Measurements from ENCODE around the gene CFAP161.

Gene CFAP161

DNA sequence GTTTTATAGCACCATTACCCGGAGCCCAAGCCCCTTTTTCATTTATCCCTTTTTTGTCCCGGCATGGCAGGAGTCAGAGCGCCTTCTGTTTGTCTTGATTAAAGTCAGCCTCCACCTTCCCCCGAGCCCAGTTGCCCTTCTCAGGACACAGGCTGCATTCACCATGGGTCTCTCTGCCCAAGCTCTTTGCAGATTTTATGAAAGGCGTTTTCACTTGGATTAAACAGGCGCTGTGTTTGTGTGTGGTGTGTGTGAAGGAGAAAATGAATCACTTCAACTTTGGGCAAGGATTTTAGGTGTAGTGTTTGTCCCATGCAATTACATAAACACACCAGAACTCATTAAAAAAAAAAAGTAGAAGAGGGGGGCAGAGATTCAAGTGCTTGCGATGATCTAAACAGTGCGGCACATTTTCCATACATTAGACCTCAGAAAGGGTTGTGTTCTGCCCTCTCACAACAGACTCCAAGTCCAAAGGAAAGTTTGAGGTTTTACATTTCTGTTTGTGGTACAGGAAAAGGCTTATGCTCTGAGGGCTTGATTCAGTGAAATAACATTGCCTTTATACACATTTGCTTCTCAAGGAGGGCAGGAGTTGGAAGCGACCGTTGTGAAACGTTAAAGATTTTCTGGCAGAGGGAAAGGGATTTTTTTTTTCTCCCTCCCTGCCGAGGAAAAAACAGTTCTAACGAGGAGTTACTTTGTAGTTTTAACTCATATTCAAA, 48.1 kb downstream of the CFAP161 start:
- no peaks in the 10 kb centered on the region for H3K36me3 Mint-ChIP-seq
- no peak for DNase-seq (ENCODE audit: low spot score in 2 of 2)
- no peaks in the 10 kb centered on the region for H3K9me3 Mint-ChIP-seq

DNA sequence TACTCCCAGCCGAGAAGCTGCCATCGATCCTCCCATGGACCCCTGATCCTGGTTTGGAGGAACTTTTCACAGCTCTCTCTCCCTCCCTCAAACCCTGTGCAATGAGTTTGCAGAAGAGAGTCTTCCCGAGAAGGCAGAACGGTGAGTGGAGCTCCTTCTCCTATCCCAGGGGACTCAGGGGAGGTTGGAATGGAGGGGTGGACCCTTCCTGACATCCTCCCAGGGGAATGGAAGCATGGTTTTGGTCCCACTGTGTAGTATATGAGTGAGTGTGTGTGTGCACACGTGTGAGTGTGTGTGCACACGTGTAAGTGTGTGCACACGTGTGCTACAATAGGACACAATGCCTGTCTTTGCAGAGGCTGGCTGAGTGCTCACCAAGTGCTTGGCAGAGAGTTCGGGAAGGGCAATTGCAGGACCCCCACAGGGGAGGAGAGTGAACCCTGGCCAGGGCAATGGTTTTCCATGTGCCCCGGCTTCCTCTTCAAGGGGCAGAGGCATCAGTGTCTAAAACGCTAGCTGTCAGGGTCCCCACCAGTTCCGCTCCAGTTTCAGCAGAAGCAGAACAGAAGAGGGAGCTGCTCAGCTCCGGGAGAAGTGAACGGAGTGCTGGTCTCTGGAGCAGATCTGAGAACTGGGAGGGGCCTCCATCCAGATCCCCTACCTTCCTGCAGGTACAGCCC, 48.8 kb downstream of the CFAP161 start:
- no peak for ATAC-seq
- Mint-ChIP-seq H3K36me3 (no peaks in the 10 kb centered on the region), H3K4me1 (no peaks in the 10 kb centered on the region), H3K9me3 (no peaks in the 10 kb centered on the region), H3K27ac (no peak overlapping the region), H3K4me3 (no peak overlapping the region)
- no peak for DNase-seq (ENCODE audit: low spot score in 2 of 2)

More for the DNA sequence above, 48.1 kb downstream of the CFAP161 start:
- ATAC-seq: no peak
- no peaks in the 10 kb centered on the region for H3K4me1 Mint-ChIP-seq
- no peak overlapping the region for H3K27ac Mint-ChIP-seq
- H3K4me3 Mint-ChIP-seq: no peak overlapping the region

DNA sequence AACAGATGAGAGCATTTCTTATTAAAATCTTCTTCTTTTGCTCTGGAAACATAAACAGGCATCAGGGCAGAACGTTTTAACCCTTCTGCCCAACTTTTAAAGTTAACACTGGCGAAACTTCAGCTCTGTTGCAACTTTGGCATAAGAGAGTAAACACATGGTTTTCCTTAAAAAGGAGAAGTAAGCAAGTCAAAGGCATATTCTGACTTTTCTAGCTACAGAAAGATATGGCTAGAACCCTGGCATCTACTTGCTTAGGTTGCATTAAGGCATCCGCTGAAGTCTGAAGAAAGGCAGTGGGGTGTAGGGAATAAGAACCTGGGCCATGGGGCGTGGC, 49.3 kb downstream of the CFAP161 start:
- no peaks in the 10 kb centered on the region for H3K4me1 Mint-ChIP-seq
- ATAC-seq (no peak), DNase-seq (ENCODE audit: low spot score in 2 of 2) (no peak)
- H3K9me3 Mint-ChIP-seq: no peaks in the 10 kb centered on the region
- no peak overlapping the region for H3K27ac Mint-ChIP-seq
- no peak overlapping the region for H3K4me3 Mint-ChIP-seq
- H3K36me3 Mint-ChIP-seq: no peaks in the 10 kb centered on the region

DNA sequence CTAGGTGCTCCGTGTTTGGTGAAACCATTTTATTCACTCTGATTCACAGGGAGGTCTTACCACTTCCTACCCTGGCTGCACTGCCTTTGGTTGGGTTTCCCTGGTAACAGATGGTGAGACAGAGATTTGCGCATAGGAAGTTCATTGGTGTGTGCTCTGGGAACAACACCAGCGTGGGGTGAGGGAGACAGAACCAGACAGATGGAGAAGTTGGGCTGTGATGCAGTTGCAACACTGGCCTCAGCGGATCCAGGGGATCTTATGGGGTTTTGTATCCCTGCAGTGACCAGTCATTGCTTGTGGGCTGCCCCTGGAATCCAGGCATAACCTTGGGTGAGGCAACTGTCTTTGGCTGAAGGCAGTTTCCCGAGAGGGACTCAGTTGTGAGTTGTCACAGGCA, 50.1 kb downstream of the CFAP161 start:
- H3K36me3 Mint-ChIP-seq: no peaks in the 10 kb centered on the region
- H3K4me3 Mint-ChIP-seq: no peak overlapping the region
- no peak overlapping the region for H3K27ac Mint-ChIP-seq
- no peak for ATAC-seq
- no peaks in the 10 kb centered on the region for H3K4me1 Mint-ChIP-seq
- no peak for DNase-seq (ENCODE audit: low spot score in 2 of 2)
- no peaks in the 10 kb centered on the region for H3K9me3 Mint-ChIP-seq

DNA sequence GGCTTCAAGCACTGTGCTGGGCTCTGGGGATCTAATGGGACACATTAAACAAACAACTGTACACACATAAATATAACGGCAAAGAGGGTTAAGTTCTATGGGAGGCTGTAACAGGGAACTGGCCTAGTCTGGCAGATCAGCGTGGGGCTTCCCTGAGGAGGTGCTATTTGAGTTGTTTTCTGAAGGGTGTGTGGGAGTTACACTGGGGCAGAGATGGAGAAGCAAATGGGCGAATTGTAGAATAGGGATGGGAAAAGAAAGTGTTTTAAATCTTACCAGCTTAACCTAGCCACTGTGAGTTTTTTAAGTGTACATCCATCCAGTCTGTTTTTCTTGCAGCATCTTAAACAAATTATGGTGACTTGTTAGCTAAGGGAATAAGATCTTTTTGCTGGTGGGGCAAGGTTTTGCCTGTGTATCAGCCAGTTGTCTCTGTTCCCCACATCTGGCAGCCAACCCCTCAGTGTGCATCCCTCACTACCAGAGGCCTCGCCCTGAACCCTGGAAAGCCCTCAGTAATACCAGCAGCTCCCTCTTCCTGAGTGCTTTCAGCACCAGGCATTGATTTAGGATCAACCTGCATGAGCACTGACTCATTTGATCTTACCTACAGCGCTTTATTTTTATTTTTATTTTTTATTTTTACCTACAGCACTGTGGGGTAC, 51.7 kb downstream of the CFAP161 start:
- Mint-ChIP-seq H3K4me1 (no peaks in the 10 kb centered on the region), H3K9me3 (no peaks in the 10 kb centered on the region), H3K4me3 (no peak overlapping the region), H3K36me3 (no peaks in the 10 kb centered on the region), H3K27ac (no peak overlapping the region)
- DNase-seq (ENCODE audit: low spot score in 2 of 2) (no peak), ATAC-seq (no peak)

DNA sequence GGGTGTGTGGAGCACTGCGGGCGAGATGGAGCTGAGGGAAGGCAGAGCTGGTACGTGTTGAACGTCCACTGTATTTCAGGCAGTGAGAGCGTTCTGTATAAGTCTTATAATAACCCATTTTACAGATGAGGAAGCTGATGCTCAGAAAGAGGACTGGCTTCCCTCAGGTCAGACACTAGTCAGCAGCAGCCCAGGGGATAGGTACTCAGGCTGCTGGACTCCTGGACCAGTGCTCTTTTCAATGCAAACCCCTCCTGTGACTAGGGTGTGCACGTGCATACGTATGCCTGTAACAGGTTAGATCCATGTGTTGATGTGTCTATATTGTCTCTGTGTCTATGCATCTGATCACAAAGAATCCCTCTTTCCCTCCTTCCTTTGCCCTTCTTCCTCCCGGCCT, 54.3 kb downstream of the CFAP161 start:
- H3K4me3 Mint-ChIP-seq: no peak overlapping the region
- H3K36me3 Mint-ChIP-seq: no peaks in the 10 kb centered on the region
- H3K4me1 Mint-ChIP-seq: no peaks in the 10 kb centered on the region
- no peak overlapping the region for H3K27ac Mint-ChIP-seq
- ATAC-seq (no peak), DNase-seq (ENCODE audit: low spot score in 2 of 2) (no peak)
- no peaks in the 10 kb centered on the region for H3K9me3 Mint-ChIP-seq

DNA sequence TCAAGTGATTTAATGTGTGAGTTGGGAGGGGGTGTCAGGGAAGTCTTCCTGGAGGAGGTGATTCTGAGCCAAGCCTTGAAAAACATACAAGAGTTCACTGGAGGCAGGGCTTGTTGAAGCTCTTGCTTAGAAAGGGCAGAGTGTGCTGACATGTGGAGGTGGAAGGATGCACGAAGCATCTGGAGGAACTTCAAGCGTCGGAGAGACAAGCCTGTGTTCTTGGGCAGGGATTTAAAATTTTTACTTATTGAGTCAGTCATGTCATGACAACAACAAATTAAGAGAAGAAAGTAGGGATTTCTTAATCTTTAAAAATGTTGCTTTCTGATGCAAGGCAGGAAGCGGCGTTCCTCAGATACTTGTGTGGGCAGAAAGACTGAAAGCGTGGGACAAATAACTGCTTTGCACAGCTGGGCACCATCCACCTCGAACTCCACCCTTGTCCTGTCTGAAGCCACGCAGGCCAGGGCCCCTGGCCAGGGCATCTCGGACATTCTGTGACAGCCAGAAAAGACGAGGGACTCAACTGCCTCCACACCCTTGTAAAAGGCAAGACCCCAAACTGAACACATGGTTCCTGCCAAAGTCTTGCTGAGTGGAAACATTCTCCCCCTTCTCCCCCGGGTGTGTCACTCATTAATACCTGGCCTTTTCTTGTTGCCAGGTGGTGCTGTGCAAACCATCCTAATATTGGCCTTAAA, 55.7 kb downstream of the CFAP161 start:
- no peak overlapping the region for H3K27ac Mint-ChIP-seq
- H3K9me3 Mint-ChIP-seq: no peaks in the 10 kb centered on the region
- DNase-seq (ENCODE audit: low spot score in 2 of 2) (no peak), ATAC-seq (no peak)
- H3K36me3 Mint-ChIP-seq: no peaks in the 10 kb centered on the region
- H3K4me3 Mint-ChIP-seq: no peak overlapping the region
- H3K4me1 Mint-ChIP-seq: no peaks in the 10 kb centered on the region

DNA sequence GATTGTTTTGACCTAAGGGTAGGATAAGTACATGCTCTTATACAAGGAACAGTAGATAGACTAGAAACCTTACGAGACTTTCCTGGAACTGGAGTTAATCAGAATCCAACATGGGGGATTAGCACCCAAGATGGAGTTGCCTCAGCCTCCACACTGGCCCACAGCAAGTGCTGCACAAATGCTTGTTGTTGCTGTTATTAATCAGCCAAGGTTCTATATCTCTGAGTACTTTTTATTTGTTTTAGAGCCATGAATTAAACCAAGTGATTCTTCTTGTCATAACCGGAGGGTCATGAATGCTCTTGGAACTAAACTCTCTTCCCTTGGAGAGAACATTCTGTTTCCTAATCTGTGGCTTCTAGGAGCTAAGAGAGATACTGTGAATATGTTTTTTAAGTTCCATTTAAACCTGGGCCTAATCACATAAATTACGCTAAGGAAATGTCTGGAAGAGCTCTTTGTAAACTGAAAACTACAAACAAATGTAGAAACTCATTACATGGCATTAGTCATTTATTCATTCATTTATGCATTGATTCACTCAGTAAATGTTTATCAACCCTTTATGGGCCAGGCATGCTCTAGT, 56.9 kb downstream of the CFAP161 start:
- no peak overlapping the region for H3K4me3 Mint-ChIP-seq
- no peaks in the 10 kb centered on the region for H3K4me1 Mint-ChIP-seq
- H3K9me3 Mint-ChIP-seq: no peaks in the 10 kb centered on the region
- H3K36me3 Mint-ChIP-seq: no peaks in the 10 kb centered on the region
- no peak overlapping the region for H3K27ac Mint-ChIP-seq
- DNase-seq (ENCODE audit: low spot score in 2 of 2) (no peak), ATAC-seq (no peak)

DNA sequence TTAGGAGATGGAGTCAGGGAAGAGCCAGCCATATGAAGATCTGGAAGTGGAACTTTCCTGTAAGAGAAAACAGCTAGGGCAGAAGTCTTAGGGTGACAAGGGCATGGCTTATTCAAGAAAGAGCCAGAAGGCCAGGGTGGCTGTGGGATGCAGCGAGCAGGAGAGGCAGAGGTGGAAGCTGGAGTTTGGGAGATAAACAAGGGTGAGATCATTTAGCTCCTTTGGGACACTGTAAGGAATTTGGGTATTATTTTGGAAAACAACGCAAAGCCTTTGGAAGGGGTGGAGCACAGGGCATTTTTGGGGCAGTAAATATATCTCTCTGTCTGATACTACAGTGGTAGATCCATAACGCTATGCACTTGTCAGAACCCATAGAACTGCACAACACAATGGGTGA, 57.6 kb downstream of the CFAP161 start:
- no peak overlapping the region for H3K4me3 Mint-ChIP-seq
- no peaks in the 10 kb centered on the region for H3K4me1 Mint-ChIP-seq
- no peak overlapping the region for H3K27ac Mint-ChIP-seq
- no peaks in the 10 kb centered on the region for H3K36me3 Mint-ChIP-seq
- DNase-seq (ENCODE audit: low spot score in 2 of 2) (no peak), ATAC-seq (no peak)
- H3K9me3 Mint-ChIP-seq: no peaks in the 10 kb centered on the region

DNA sequence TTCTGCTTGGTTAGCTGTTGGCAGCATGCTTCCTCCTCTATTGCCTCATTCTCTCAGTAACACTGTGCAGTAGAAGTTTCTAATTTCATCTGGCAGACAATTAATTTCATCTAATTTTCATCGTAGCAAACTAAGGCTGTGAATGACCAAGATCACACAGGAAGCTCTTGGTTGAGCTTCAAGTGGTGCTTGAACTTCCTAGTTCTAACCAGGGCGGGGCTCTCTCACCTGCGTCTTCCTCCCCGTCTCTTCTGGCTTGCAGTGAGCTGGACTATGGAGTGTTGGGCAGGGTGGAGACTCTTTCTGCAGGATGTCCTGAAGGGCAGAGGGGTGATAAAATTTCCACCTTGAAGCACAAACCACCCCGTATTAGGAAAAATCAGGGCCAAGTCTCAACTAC, 60.7 kb downstream of the CFAP161 start:
- Mint-ChIP-seq H3K36me3 (no peaks in the 10 kb centered on the region), H3K4me1 (no peaks in the 10 kb centered on the region), H3K9me3 (no peaks in the 10 kb centered on the region), H3K27ac (no peak overlapping the region), H3K4me3 (no peak overlapping the region)
- no peak for DNase-seq (ENCODE audit: low spot score in 2 of 2)
- ATAC-seq: no peak

DNA sequence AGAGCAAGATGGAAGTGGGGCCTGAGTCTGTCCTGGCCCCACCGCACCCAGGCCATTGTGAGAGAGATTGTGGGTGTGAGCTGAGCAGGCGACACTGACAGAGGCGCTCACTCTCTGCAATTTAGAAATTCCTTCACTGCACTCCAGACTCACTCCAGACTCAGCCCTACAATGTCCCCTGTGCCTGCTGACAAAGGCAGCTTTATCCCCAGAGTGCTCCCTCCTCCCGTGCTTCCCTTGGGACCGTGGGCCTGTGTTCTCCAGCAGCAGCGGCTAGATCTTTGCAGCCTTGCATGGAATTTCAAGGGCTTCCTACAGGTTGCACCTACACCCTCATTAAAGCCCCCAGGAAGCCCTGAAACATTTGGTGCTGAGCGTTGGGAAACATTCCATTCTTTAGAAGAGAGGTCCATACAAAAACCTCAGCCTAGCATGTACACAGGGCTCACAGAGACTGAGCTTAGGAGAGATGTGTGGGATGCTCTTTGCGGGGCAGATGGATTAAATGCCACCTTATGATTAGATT, 61.3 kb downstream of the CFAP161 start:
- ATAC-seq (peak; percentile 26), DNase-seq (ENCODE audit: low spot score in 2 of 2) (no peak)
- no peak overlapping the region for H3K4me3 Mint-ChIP-seq
- no peak overlapping the region for H3K27ac Mint-ChIP-seq
- H3K4me1 Mint-ChIP-seq: no peaks in the 10 kb centered on the region
- no peaks in the 10 kb centered on the region for H3K9me3 Mint-ChIP-seq
- H3K36me3 Mint-ChIP-seq: no peaks in the 10 kb centered on the region

DNA sequence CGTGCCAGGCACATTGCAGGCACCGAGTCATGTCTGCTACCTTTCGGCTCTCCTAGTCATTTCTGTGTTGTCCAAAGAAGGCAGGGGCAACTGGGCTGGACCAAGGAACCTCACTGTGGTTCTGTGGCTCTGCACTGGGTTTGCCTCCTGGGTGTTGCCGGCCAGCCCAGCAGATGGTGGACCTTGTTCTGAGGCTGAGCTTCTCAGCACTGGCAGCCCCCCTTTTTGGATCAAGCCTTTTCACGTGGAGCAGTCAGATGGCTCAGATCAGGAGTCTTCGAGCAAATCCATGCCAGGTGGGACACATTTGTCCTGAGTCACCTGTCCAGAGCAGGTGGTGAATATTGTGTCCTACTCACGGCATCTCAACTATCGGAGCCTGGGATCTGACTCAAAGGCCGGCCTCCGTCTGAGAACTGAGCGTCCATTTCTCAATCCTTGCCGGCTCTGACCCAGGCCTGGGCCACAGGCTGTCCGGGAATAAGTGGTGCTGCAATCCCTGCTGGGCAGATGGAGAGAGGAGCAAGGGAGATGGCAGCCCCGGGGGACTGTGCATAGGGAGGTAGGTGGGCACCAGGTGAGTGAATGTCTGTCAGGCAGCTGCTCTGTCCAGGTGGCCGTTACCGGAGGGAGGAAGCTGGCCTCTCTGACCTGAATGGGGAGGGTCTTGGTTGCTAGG, 62.6 kb downstream of the CFAP161 start, which contains the start of gene IL16:
Gene IL16 (plus strand): TSS at position 304 of the 679 bp plus-strand sequence. CDS start 28,521 bp downstream, outside the sequence.
- no peak within 1 kb of the TSS for H3K4me3 Mint-ChIP-seq
- no peaks in the 10 kb centered on the region for H3K36me3 Mint-ChIP-seq
- no peaks in the 10 kb centered on the region for H3K4me1 Mint-ChIP-seq
- H3K27ac Mint-ChIP-seq: no peak within 1 kb of the TSS
- DNase-seq (ENCODE audit: low spot score in 2 of 2): no peak
- ATAC-seq: no peak
- no peaks in the 10 kb centered on the region for H3K9me3 Mint-ChIP-seq

DNA sequence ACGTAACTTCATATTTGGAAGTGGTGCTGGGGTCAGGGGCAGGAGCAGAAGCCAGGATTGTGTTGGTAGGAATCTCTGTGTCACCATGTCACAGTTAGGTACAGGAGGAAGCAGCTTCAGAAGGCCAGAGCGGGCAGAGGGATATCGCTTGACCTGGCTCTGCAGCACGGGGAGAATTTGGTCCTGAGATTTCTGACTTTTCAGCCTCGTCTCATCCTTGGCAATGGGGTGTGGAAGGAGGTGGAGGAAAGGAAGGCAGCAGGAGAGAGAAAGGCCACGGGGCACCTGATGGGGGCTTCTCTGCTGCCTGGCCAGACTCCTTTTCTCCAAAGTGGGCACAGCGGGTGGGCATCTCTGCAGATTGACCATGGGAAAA, 63.2 kb downstream of the CFAP161 start:
- no peaks in the 10 kb centered on the region for H3K9me3 Mint-ChIP-seq
- ATAC-seq: no peak
- no peak for DNase-seq (ENCODE audit: low spot score in 2 of 2)
- no peaks in the 10 kb centered on the region for H3K36me3 Mint-ChIP-seq
- H3K4me1 Mint-ChIP-seq: no peaks in the 10 kb centered on the region
- no peak overlapping the region for H3K4me3 Mint-ChIP-seq
- no peak overlapping the region for H3K27ac Mint-ChIP-seq

DNA sequence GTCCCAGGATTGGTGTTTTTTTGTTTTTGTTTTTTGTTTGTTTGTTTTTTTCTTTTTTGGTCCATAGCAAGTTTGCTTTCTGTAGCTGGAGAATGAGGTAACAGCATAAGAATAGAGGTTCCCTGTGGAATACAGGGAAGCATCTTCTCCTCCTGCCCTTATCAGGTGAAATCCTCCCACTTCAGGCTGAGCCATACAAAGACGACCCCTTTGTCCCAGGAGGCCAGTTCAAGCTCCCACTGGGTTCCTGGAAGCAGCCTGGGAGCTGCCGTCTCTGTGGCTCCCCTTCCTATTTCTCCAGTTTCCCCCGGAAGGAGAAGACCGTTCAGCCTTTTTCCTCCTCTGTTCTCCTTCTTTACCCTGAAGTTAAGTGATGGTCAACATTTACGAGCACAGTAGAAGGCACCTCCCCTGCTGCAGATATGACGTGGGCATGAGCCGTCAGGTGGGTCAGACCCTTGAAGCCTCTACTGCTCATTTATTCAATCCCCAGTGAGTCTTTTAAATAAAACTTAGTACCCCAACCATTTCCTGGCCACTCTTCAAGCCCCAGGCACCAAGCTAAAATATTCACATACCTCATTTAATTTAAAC, 63.7 kb downstream of the CFAP161 start:
- Mint-ChIP-seq H3K36me3 (no peaks in the 10 kb centered on the region), H3K4me1 (no peaks in the 10 kb centered on the region), H3K9me3 (no peaks in the 10 kb centered on the region), H3K4me3 (no peak overlapping the region), H3K27ac (no peak overlapping the region)
- ATAC-seq (no peak), DNase-seq (ENCODE audit: low spot score in 2 of 2) (no peak)

Measured in stimulated activated effector memory CD8-positive, alpha-beta T cell treated with anti-CD3 and anti-CD28 coated beads, Interleukin-12 subunit alpha, Interleukin-12 subunit beta, amount 100 ng/mL, for 72 hours (primary cell).